Neural crest cell (in vitro differentiated cells): Measurements from ENCODE around the gene GAD2. TPM values are rescaled to one million over a fixed set of nuclear protein-coding genes. Genes with fewer than 3 reads are reported as not detected.
"Not testable (repeated sequence)": the region's sequence is repeated elsewhere in the genome, so short reads cannot be mapped to it uniquely, and the experiment has no call there.

Experiments used
- DNase-seq: peaks from one replicate; pipeline ENCODE4 v3.0.0; 2021; ENCODE audit warnings: low read depth, mixed read lengths, low spot score
- H3K27ac Mint-ChIP-seq: one replicate; pipeline ENCODE4 v1.8.0; 2021; ENCODE audit warnings: mild to moderate bottlenecking, mixed read lengths; ENCODE audit not compliant: unreplicated experiment
- H3K27me3 Mint-ChIP-seq: 2 replicates; pipeline ENCODE4 v1.8.0; 2021; ENCODE audit warnings: low read depth, mild to moderate bottlenecking, mixed read lengths
- H3K36me3 Mint-ChIP-seq: 2 replicates; pipeline ENCODE4 v1.8.0; 2021; ENCODE audit warnings: low read depth, mild to moderate bottlenecking, mixed read lengths
- H3K4me1 Mint-ChIP-seq: 2 replicates; pipeline ENCODE4 v1.8.0; 2021; ENCODE audit warnings: mixed read lengths
- H3K4me3 Mint-ChIP-seq: one replicate; pipeline ENCODE4 v1.8.0; 2021; ENCODE audit warnings: mild to moderate bottlenecking, mixed read lengths
- H3K9me3 Mint-ChIP-seq: 2 replicates; pipeline ENCODE4 v1.8.0; 2021; ENCODE audit warnings: mixed read lengths
- CTCF ChIP-seq: fragments of 200-600 bp; sonication (generic); conservative IDR thresholded peaks from 2 replicates; pipeline ENCODE4 v1.5.0; 2021; ENCODE audit warnings: antibody characterized with exemption, mild to moderate bottlenecking
- total RNA-seq: library from RNA; stranded (reverse); gene quantifications from 2 replicates; pipeline ENCODE4 v1.2.1, GENCODE V29; 2021

The GAD2 gene
- total RNA-seq, 1 donor from 2014 or later = 0.14 TPM

- H3K9me3 Mint-ChIP-seq = peaks cover 2% of the 10 kb centered on the region
- H3K27ac Mint-ChIP-seq = no peak overlapping the region
- no peak for TF ChIP-seq CTCF
- H3K36me3 Mint-ChIP-seq = peaks cover 2% of the 10 kb centered on the region
- peaks cover 16% of the 10 kb centered on the region for H3K27me3 Mint-ChIP-seq
- DNase-seq = no peak
- H3K4me1 Mint-ChIP-seq = peaks cover 7% of the 10 kb centered on the region
- H3K4me3 Mint-ChIP-seq = no peak overlapping the region
These were observed 120.4 kb downstream of the GAD2 start for GRCh38 chr10:26336979-26337378.

- peaks cover 39% of the 10 kb centered on the region for H3K27me3 Mint-ChIP-seq
- no peaks in the 10 kb centered on the region for H3K36me3 Mint-ChIP-seq
- no peak for DNase-seq
- TF ChIP-seq CTCF = no peak
- no peak overlapping the region for H3K27ac Mint-ChIP-seq
- no peaks in the 10 kb centered on the region for H3K9me3 Mint-ChIP-seq
- H3K4me1 Mint-ChIP-seq = no peaks in the 10 kb centered on the region
- no peak overlapping the region for H3K4me3 Mint-ChIP-seq
These were observed 125.1 kb downstream of the GAD2 start for GRCh38 chr10:26341701-26342100.

- DNase-seq, H3K4me1 Mint-ChIP-seq, H3K27ac Mint-ChIP-seq, H3K4me3 Mint-ChIP-seq, H3K9me3 Mint-ChIP-seq, H3K36me3 Mint-ChIP-seq: not testable (repeated sequence)
- peaks cover 49% of the 10 kb centered on the region for H3K27me3 Mint-ChIP-seq
These were observed 132.3 kb downstream of the GAD2 start for GRCh38 chr10:26348821-26349417.

Other genes starting within 250 kb of the GAD2 start
- gene APBB1IP, start 221.6 kb downstream of the GAD2 start, total RNA-seq = not detected in 2 replicates